Smooth muscle cell (in vitro differentiated cells): ENCODE data around the gene SPESP1. TPM values are rescaled to one million over a fixed set of nuclear protein-coding genes. Genes with fewer than 3 reads are reported as not detected.

Source experiments
- DNase-seq: peaks from one replicate; lab custom pipeline; 2025; ENCODE audit not compliant: unreplicated experiment; lab: John Stamatoyannopoulos, UW
- H2AFZ ChIP-seq: fragments of 200-600 bp; sonication (generic); 2 replicates; pipeline ENCODE4 v1.6.0; 2016; ENCODE audit warnings: antibody characterized with exemption, low read depth, mild to moderate bottlenecking
- H3F3A ChIP-seq: fragments of 200-600 bp; sonication (generic); 2 replicates; pipeline ENCODE4 v1.6.0; 2017; ENCODE audit warnings: antibody characterized with exemption, low read depth
- H3K27ac ChIP-seq: fragments of 200-600 bp; sonication (generic); 2 replicates; pipeline ENCODE4 v1.5.1; 2016; ENCODE audit warnings: low read depth, mild to moderate bottlenecking
- H3K27me3 ChIP-seq: fragments of 200-600 bp; sonication (generic); 2 replicates; pipeline ENCODE4 v1.6.1; 2016; ENCODE audit warnings: low read depth, mild to moderate bottlenecking
- H3K36me3 ChIP-seq: fragments of 200-600 bp; sonication (generic); 2 replicates; pipeline ENCODE4 v1.5.1; 2016; ENCODE audit warnings: low read depth
- H3K4me1 ChIP-seq: fragments of 200-600 bp; sonication (generic); 2 replicates; pipeline ENCODE4 v1.5.1; 2016; ENCODE audit warnings: low read depth
- H3K4me2 ChIP-seq: fragments of 200-600 bp; sonication (generic); 2 replicates; pipeline ENCODE4 v1.6.0; 2016; ENCODE audit warnings: mild to moderate bottlenecking
- H3K4me3 ChIP-seq: fragments of 200-600 bp; sonication (generic); 2 replicates; pipeline ENCODE4 v1.5.1; 2016; ENCODE audit warnings: mild to moderate bottlenecking
- H3K79me2 ChIP-seq: fragments of 200-600 bp; sonication (generic); 2 replicates; pipeline ENCODE4 v1.6.0; 2016; ENCODE audit warnings: low read depth, mild to moderate bottlenecking
- H3K9ac ChIP-seq: fragments of 200-600 bp; sonication (generic); 2 replicates; pipeline ENCODE4 v1.6.0; 2016; ENCODE audit warnings: low read depth
- H3K9me3 ChIP-seq: fragments of 200-600 bp; sonication (generic); replicated peaks from 2 replicates; pipeline ENCODE4 v1.5.1; 2016; ENCODE audit warnings: low read depth
- H4K20me1 ChIP-seq: fragments of 200-600 bp; sonication (generic); 2 replicates; pipeline ENCODE4 v1.6.0; 2016; ENCODE audit warnings: low read depth
- CTCF ChIP-seq: fragments of 200-600 bp; sonication (generic); IDR thresholded peaks from 2 replicates; pipeline ENCODE4 v1.5.1; 2017; ENCODE audit warnings: borderline replicate concordance, mild to moderate bottlenecking, antibody characterized with exemption; ENCODE audit not compliant: insufficient read depth, poor library complexity, severe bottlenecking
- WGBS: methylation state at CpG from one replicate; pipeline ENCODE4 v1.1.7; 2016; ENCODE audit warnings: low lambda C conversion rate; 5-methylcytosine and 5-hydroxymethylcytosine counted together
- polyA plus RNA-seq: library from polyadenylated mRNA; unstranded; fragments of >200 nt; fragmentation: Nextera tagmentation; extraction: Ambion mirVana; gene quantifications from 2 replicates; pipeline ENCODE4 v1.2.1, GENCODE V29; 2016
- total RNA-seq: library from RNA; depleted of rRNA; stranded (reverse); fragments of >200 nt; gene quantifications from 2 replicates; pipeline ENCODE4 v1.2.3, GENCODE V29; 2014

Gene SPESP1
- total and polyA plus RNA-seq, 2 experiments from 2014 or later, result not detected

- H3K4me1 ChIP-seq, result peaks cover 3% of the 10 kb centered on the region
- no peaks in the 10 kb centered on the region for H3K27me3 ChIP-seq
- DNase-seq, result no peak
- WGBS, result 88% methylated on average over 5 of the region's 5 CpGs
- H3K4me2 ChIP-seq, result no peak overlapping the region
- no peaks in the 10 kb centered on the region for H4K20me1 ChIP-seq
- H3K36me3 ChIP-seq, result no peaks in the 10 kb centered on the region
- peaks cover 4% of the 10 kb centered on the region for H3F3A ChIP-seq
- H3K4me3 ChIP-seq, result no peak overlapping the region
- H2AFZ ChIP-seq, result no peak overlapping the region
- no peaks in the 10 kb centered on the region for H3K79me2 ChIP-seq
- H3K9me3 ChIP-seq, result no peaks in the 10 kb centered on the region
- H3K27ac ChIP-seq, result no peak overlapping the region
- H3K9ac ChIP-seq, result no peak overlapping the region
- TF ChIP-seq CTCF, result no peak
These were observed 55.1 kb downstream of the SPESP1 start for GRCh38 chr15:68985361-68985891.

- Histone ChIP-seq H3K4me1 (peaks cover 3% of the 10 kb centered on the region), H3K36me3 (no peaks in the 10 kb centered on the region), H3K79me2 (no peaks in the 10 kb centered on the region), H3K4me3 (no peak overlapping the region), H3K27me3 (no peaks in the 10 kb centered on the region), H2AFZ (no peak overlapping the region), H3K9me3 (no peaks in the 10 kb centered on the region), H3K27ac (no peak overlapping the region), H3K9ac (no peak overlapping the region), H3F3A (peaks cover 11% of the 10 kb centered on the region), H3K4me2 (no peak overlapping the region), H4K20me1 (no peaks in the 10 kb centered on the region)
- DNase-seq, result no peak
- 94% methylated on average over 5 of the region's 5 CpGs for whole genome bisulfite sequencing
- TF ChIP-seq CTCF, result no peak
These were observed 56.0 kb downstream of the SPESP1 start for GRCh38 chr15:68986322-68986721.

- TF ChIP-seq CTCF, result no peak
- DNase-seq, result no peak
- Histone ChIP-seq H4K20me1 (no peaks in the 10 kb centered on the region), H3F3A (peaks cover 14% of the 10 kb centered on the region), H3K4me2 (no peak overlapping the region), H3K27ac (no peak overlapping the region), H3K9ac (no peak overlapping the region), H3K9me3 (no peaks in the 10 kb centered on the region), H3K79me2 (no peaks in the 10 kb centered on the region), H2AFZ (no peak overlapping the region), H3K36me3 (no peaks in the 10 kb centered on the region), H3K27me3 (no peaks in the 10 kb centered on the region), H3K4me1 (peaks cover 3% of the 10 kb centered on the region), H3K4me3 (no peak overlapping the region)
- whole genome bisulfite sequencing, result 94% methylated on average over 6 of the region's 6 CpGs
These were observed 56.8 kb downstream of the SPESP1 start for GRCh38 chr15:68987120-68987519.

GRCh38 chr15:68987676-68988075, 57.4 kb downstream of the SPESP1 start:
- no peaks in the 10 kb centered on the region for H3K36me3 ChIP-seq
- no peak overlapping the region for H3K9ac ChIP-seq
- WGBS, result 0% methylated on average over 1 of the region's 1 CpG
- no peak overlapping the region for H3K27ac ChIP-seq
- no peak overlapping the region for H3K4me3 ChIP-seq
- no peaks in the 10 kb centered on the region for H4K20me1 ChIP-seq
- no peaks in the 10 kb centered on the region for H3K27me3 ChIP-seq
- H2AFZ ChIP-seq, result no peak overlapping the region
- no peak for DNase-seq
- peaks cover 3% of the 10 kb centered on the region for H3K4me1 ChIP-seq
- no peak overlapping the region for H3K4me2 ChIP-seq
- TF ChIP-seq CTCF, result no peak
- H3K9me3 ChIP-seq, result no peaks in the 10 kb centered on the region
- peaks cover 17% of the 10 kb centered on the region for H3F3A ChIP-seq
- H3K79me2 ChIP-seq, result no peaks in the 10 kb centered on the region
